Measurements from ENCODE around the gene B3GALNT1. TPM values are rescaled to one million over a fixed set of nuclear protein-coding genes. Genes with fewer than 3 reads are reported as not detected.

Gene B3GALNT1
- total and polyA plus RNA-seq, 4 experiments from 2014 or later = 0.24 to 0.89 (median 0.50) TPM

DNA sequence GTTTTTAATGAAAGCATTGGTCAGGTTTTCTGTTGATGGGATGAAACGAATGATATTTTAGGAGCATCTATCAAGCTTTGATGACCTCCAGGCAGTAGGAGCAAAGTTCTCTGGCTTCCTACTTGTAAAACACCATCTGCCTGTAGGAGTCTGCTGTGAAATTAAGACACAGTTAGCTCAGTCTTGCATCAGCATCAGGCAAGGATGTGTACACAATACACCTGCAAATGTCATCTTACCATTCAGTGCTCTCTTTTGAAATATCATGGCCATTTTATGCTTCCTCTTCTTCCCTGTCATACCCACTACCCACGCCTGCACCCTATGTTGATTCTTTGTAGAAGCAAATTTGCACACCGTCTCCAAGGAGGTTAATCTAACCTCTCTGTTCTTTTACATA lies 38.2 kb downstream of the B3GALNT1 start:
- Histone ChIP-seq H3K27ac (ENCODE audit: low read depth, low read length) (no peak overlapping the region), H3K4me3 (ENCODE audit: low read length in 2 of 2) (no peak overlapping the region), H3K9me3 (ENCODE audit: control insufficient read depth in 1 of 2, low read length in 2 of 2) (no peaks in the 10 kb centered on the region), H3K27me3 (ENCODE audit: insufficient read depth, low read length) (no peaks in the 10 kb centered on the region), H3K36me3 (ENCODE audit: insufficient read depth, low read length) (no peaks in the 10 kb centered on the region), H3K4me1 (ENCODE audit: insufficient read depth, low read length) (no peaks in the 10 kb centered on the region)
- no peaks in the 10 kb centered on the region for H3K4me1 Mint-ChIP-seq
- H3K9me3 Mint-ChIP-seq = no peaks in the 10 kb centered on the region
- no peaks in the 10 kb centered on the region for H3K27me3 Mint-ChIP-seq
- CTCF ChIA-PET (ENCODE audit: partially characterized antibody) = no interaction called here
- intact Hi-C loops (cut with micrococcal nuclease) = no loop called here
- POLR2A ChIA-PET (ENCODE audit: partially characterized antibody) = no interaction called here
- no peak overlapping the region for H3K4me3 Mint-ChIP-seq
- DNase-seq = no peak
- H3K27ac Mint-ChIP-seq = no peak overlapping the region
- peaks cover 1 to 10% of the 10 kb centered on the region in 2 donors for H3K36me3 Mint-ChIP-seq

DNA sequence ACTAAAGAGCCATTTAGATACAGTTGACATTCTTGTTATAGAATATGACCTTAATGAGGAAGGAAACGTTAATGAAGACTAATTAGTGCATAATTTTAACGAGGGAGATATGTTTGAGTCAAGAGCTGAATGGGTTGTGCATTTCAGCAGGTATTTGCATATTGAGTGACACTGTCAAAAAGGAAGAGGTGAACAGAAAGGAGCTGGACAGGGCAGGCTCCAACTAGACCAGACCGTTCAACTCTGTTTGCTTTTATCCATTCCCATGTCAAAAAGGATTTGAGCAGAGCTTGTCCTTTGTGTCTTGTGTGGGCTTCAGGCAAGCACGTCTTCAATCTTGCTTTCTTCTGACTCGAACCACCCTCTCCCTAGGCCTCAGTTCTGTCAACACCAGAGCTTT lies 40.7 kb downstream of the B3GALNT1 start:
- ChIA-PET CTCF (ENCODE audit: partially characterized antibody) (no interaction called here), POLR2A (ENCODE audit: partially characterized antibody) (no interaction called here)
- Histone ChIP-seq H3K9me3 (ENCODE audit: control insufficient read depth in 1 of 2, low read length in 2 of 2) (no peaks in the 10 kb centered on the region), H3K27me3 (ENCODE audit: insufficient read depth, low read length) (no peaks in the 10 kb centered on the region), H3K4me3 (ENCODE audit: low read length in 2 of 2) (no peak overlapping the region), H3K27ac (ENCODE audit: low read depth, low read length) (no peak overlapping the region), H3K36me3 (ENCODE audit: insufficient read depth, low read length) (no peaks in the 10 kb centered on the region), H3K4me1 (ENCODE audit: insufficient read depth, low read length) (no peaks in the 10 kb centered on the region)
- H3K27me3 Mint-ChIP-seq = no peaks in the 10 kb centered on the region
- peaks cover 0 to 2% (median 0%) of the 10 kb centered on the region in 8 donors for H3K9me3 Mint-ChIP-seq
- peaks cover 0 to 1% (median 0%) of the 10 kb centered on the region in 4 donors for H3K4me1 Mint-ChIP-seq
- DNase-seq = no peak
- H3K4me3 Mint-ChIP-seq = no peak overlapping the region
- H3K36me3 Mint-ChIP-seq = peaks cover 0 to 10% of the 10 kb centered on the region in 2 donors
- intact Hi-C loops (cut with micrococcal nuclease) = no loop called here
- no peak overlapping the region for H3K27ac Mint-ChIP-seq

DNA sequence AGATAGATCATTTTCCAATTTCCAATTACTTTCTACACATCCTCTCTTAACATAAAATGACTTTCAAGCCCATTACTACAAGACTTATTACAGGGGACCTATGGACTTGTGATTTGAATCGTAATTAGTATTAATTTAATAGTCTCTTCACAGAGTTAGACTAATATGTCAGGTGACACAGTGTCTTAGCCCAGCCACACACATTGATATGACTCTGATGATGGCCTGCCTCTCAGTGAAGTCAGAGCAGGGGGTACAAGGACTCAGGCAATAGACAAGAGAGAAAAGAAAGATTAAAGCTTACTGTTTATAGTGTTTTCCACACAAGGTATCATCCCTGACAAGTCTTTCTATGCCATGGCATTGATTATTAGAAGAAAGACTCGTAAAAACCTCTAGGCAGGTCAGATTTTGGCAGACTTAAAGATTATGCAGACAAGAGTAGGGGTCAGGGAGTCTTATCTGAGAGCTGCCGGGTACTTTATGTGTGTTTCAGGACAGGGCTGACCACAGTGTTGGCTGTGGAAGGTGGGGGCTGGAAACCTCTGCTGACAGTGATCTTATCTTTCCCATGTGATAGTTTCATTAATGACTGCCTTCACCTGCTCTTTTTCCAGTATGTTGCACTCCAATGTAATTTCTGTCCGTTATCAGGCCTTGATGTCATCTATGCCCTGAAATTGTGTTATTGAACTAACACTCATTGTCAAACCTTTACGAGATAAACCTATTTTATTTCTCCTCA lies 50.1 kb downstream of the B3GALNT1 start:
- Mint-ChIP-seq H3K36me3 (no peaks in the 10 kb centered on the region), H3K27me3 (no peaks in the 10 kb centered on the region), H3K9me3 (peaks cover 0 to 5% (median 1%) of the 10 kb centered on the region in 8 donors), H3K27ac (peak overlapping the region in 1 of 7 donors; percentile 8), H3K4me1 (peaks cover 0 to under 1% (median 0%) of the 10 kb centered on the region in 4 donors), H3K4me3 (no peak overlapping the region)
- Histone ChIP-seq H3K4me1 (ENCODE audit: insufficient read depth, low read length) (no peaks in the 10 kb centered on the region), H3K9me3 (ENCODE audit: control insufficient read depth in 1 of 2, low read length in 2 of 2) (no peaks in the 10 kb centered on the region), H3K27ac (ENCODE audit: low read depth, low read length) (no peak overlapping the region), H3K27me3 (ENCODE audit: insufficient read depth, low read length) (no peaks in the 10 kb centered on the region), H3K36me3 (ENCODE audit: insufficient read depth, low read length) (no peaks in the 10 kb centered on the region), H3K4me3 (ENCODE audit: low read length in 2 of 2) (no peak overlapping the region)
- ChIA-PET POLR2A (ENCODE audit: partially characterized antibody) (no interaction called here), CTCF (ENCODE audit: partially characterized antibody) (no interaction called here)
- DNase-seq = no peak
- intact Hi-C loops (cut with micrococcal nuclease) = no loop called here

DNA sequence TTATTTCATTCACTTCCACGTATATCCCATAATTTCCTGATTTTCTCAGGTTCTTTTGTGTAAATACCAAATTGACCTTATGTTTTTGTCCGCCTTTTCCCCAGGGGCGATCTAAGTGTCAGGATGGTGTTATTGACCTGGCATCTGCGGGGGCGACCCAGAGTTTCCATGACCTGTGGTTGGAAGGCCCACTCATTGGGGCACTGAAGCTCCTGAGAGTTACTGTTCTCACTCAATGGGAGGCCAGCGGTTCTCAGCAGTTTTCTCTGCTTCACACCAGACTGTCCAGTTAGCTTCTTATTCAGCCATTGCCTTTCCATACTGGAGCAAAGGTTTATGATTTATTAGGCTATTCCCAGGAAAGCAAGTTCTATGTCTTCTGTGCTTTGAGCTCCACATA lies 53.3 kb downstream of the B3GALNT1 start:
- CTCF ChIA-PET (ENCODE audit: partially characterized antibody) = no interaction called here
- peaks cover 0 to 17% (median 10%) of the 10 kb centered on the region in 8 donors for H3K9me3 Mint-ChIP-seq
- H3K36me3 Mint-ChIP-seq = no peaks in the 10 kb centered on the region
- no peak overlapping the region for H3K27ac Mint-ChIP-seq
- no peaks in the 10 kb centered on the region for H3K4me1 Mint-ChIP-seq
- no peak overlapping the region for H3K4me3 Mint-ChIP-seq
- H3K27me3 ChIP-seq (ENCODE audit: insufficient read depth, low read length) = no peaks in the 10 kb centered on the region
- no peak for DNase-seq
- no peaks in the 10 kb centered on the region for H3K9me3 ChIP-seq (ENCODE audit: control insufficient read depth in 1 of 2, low read length in 2 of 2)
- H3K4me3 ChIP-seq (ENCODE audit: low read length in 2 of 2) = no peak overlapping the region
- no peak overlapping the region for H3K27ac ChIP-seq (ENCODE audit: low read depth, low read length)
- no peaks in the 10 kb centered on the region for H3K4me1 ChIP-seq (ENCODE audit: insufficient read depth, low read length)
- POLR2A ChIA-PET (ENCODE audit: partially characterized antibody) = no interaction called here
- no peaks in the 10 kb centered on the region for H3K27me3 Mint-ChIP-seq
- no peaks in the 10 kb centered on the region for H3K36me3 ChIP-seq (ENCODE audit: insufficient read depth, low read length)
- intact Hi-C loops (cut with micrococcal nuclease) = no loop called here

DNA sequence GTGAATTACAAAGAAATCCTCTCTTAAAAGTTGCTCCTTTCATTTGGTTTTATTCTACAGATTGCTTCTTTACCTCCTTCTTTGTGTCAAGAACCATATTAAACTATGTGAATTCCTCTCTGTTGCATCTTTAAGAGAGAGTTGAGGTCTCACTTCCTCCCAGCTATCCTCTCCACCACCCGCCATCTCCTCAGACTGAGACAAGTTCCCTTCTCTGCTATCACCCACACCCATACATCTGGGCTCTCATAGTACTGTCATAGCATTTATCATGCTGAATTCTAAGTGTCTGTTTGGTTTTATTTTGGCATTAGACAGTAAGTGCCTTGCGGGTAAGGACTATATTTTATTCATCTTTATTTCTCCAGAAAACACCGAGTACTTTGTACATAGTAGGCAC lies 54.2 kb downstream of the B3GALNT1 start:
- ChIA-PET CTCF (ENCODE audit: partially characterized antibody) (no interaction called here), POLR2A (ENCODE audit: partially characterized antibody) (no interaction called here)
- Histone ChIP-seq H3K9me3 (ENCODE audit: control insufficient read depth in 1 of 2, low read length in 2 of 2) (no peaks in the 10 kb centered on the region), H3K4me1 (ENCODE audit: insufficient read depth, low read length) (no peaks in the 10 kb centered on the region), H3K4me3 (ENCODE audit: low read length in 2 of 2) (no peak overlapping the region), H3K27ac (ENCODE audit: low read depth, low read length) (no peak overlapping the region), H3K36me3 (ENCODE audit: insufficient read depth, low read length) (no peaks in the 10 kb centered on the region), H3K27me3 (ENCODE audit: insufficient read depth, low read length) (no peaks in the 10 kb centered on the region)
- Mint-ChIP-seq H3K4me3 (no peak overlapping the region), H3K27me3 (no peaks in the 10 kb centered on the region), H3K4me1 (no peaks in the 10 kb centered on the region), H3K9me3 (peaks cover 0 to 19% (median 13%) of the 10 kb centered on the region in 8 donors), H3K27ac (no peak overlapping the region), H3K36me3 (no peaks in the 10 kb centered on the region)
- intact Hi-C loops (cut with micrococcal nuclease) = no loop called here
- DNase-seq = no peak

DNA sequence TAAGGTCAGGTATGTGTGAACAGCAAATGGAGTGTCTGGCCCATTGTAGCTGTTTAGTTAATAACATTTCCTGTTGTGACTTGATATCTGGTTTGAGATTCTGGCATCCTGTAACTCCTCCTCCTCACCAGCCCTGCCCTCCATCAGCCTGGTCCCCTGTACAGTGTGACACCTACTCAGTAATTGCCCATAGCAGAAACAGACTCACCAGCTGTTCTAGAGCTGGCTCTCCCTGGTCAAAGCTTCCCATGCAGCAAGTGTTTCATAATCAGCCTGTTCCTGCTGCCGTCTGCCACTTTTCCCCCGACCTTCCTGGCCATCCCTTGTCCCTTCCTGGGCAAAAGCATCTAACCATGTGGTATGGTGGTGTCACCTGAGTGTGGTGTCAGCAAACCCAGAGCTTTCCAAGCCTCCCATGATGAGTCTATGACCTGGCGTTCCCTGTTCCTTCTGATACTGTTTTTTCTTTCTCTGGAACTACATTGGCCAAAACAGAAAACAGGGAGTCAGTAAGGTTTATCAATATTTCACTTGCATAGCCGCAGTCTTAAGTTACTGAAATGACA lies 55.4 kb downstream of the B3GALNT1 start:
- Mint-ChIP-seq H3K9me3 (peaks cover 0 to 27% (median 22%) of the 10 kb centered on the region in 8 donors), H3K27ac (no peak overlapping the region), H3K4me3 (no peak overlapping the region), H3K4me1 (no peaks in the 10 kb centered on the region), H3K27me3 (no peaks in the 10 kb centered on the region), H3K36me3 (peaks cover 0 to under 1% of the 10 kb centered on the region in 2 donors)
- DNase-seq = no peak
- ChIA-PET CTCF (ENCODE audit: partially characterized antibody) (no interaction called here), POLR2A (ENCODE audit: partially characterized antibody) (no interaction called here)
- Histone ChIP-seq H3K27me3 (ENCODE audit: insufficient read depth, low read length) (no peaks in the 10 kb centered on the region), H3K36me3 (ENCODE audit: insufficient read depth, low read length) (no peaks in the 10 kb centered on the region), H3K4me1 (ENCODE audit: insufficient read depth, low read length) (no peaks in the 10 kb centered on the region), H3K27ac (ENCODE audit: low read depth, low read length) (no peak overlapping the region), H3K9me3 (ENCODE audit: control insufficient read depth in 1 of 2, low read length in 2 of 2) (no peaks in the 10 kb centered on the region), H3K4me3 (ENCODE audit: low read length in 2 of 2) (no peak overlapping the region)
- intact Hi-C loops (cut with micrococcal nuclease) = no loop called here

DNA sequence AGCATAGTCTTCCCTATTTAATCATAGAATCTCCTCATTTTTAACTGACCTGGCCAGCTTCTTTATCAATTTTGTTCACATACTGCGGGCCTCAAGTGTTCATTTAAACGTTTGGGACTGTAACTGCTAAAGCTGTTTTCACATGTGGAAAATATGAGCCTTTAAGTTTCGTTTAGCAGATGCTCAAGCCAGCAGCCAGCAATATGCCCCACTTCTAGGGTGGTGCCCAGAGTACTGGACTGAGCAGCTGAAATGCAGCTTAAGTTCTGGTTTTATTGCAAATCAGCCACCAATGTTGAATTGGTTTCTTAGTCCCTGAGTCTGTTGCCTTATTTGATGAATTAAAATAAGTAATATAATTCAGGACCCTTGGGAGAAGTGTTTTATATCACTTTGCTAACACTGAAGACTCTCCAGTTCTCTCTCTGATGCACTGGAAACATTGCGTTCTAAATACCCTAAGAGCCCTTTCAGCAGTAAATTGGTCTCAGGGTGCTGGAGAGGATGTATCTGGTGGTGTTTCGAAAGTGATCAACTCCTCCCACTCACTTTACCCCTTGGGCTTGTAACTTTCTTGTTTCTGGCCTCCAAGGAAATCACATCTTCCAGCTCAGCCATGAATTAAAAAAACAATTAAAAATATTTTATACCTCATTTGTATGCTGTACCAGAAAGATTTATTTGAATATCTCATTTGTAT lies 61.7 kb downstream of the B3GALNT1 start:
- H3K9me3 ChIP-seq (ENCODE audit: control insufficient read depth in 1 of 2, low read length in 2 of 2) = no peaks in the 10 kb centered on the region
- H3K4me1 Mint-ChIP-seq = no peaks in the 10 kb centered on the region
- peaks cover 0 to 44% (median 31%) of the 10 kb centered on the region in 8 donors for H3K9me3 Mint-ChIP-seq
- H3K36me3 ChIP-seq (ENCODE audit: insufficient read depth, low read length) = no peaks in the 10 kb centered on the region
- H3K27me3 ChIP-seq (ENCODE audit: insufficient read depth, low read length) = no peaks in the 10 kb centered on the region
- DNase-seq = no peak
- H3K4me1 ChIP-seq (ENCODE audit: insufficient read depth, low read length) = no peaks in the 10 kb centered on the region
- H3K4me3 Mint-ChIP-seq = no peak overlapping the region
- POLR2A ChIA-PET (ENCODE audit: partially characterized antibody) = no interaction called here
- peaks cover 5 to 12% of the 10 kb centered on the region in 2 donors for H3K36me3 Mint-ChIP-seq
- H3K27me3 Mint-ChIP-seq = peaks cover 0 to 2% of the 10 kb centered on the region in 2 donors
- no peak overlapping the region for H3K27ac Mint-ChIP-seq
- H3K27ac ChIP-seq (ENCODE audit: low read depth, low read length) = no peak overlapping the region
- no peak overlapping the region for H3K4me3 ChIP-seq (ENCODE audit: low read length in 2 of 2)
- CTCF ChIA-PET (ENCODE audit: partially characterized antibody) = no interaction called here
- intact Hi-C loops (cut with micrococcal nuclease) = no loop called here
